ENCODE results near the gene CDK5.
"Not testable (repeated sequence)": the region's sequence is repeated elsewhere in the genome, so short reads cannot be mapped to it uniquely, and the experiment has no call there.

The CDK5 gene

GRCh38 chr7:151045967-151046366 lies 11.7 kb downstream of the CDK5 start:
- DNase-seq: no peak
- Mint-ChIP-seq H3K27me3 (no peaks in the 10 kb centered on the region), H3K27ac (peak overlapping the region; percentile 66), H3K9me3 (no peaks in the 10 kb centered on the region), H3K4me1 (ENCODE audit: low read depth) (no peaks in the 10 kb centered on the region), H3K4me3 (no peak overlapping the region), H3K36me3 (ENCODE audit: low read depth) (peaks cover 41% of the 10 kb centered on the region)

DNA sequence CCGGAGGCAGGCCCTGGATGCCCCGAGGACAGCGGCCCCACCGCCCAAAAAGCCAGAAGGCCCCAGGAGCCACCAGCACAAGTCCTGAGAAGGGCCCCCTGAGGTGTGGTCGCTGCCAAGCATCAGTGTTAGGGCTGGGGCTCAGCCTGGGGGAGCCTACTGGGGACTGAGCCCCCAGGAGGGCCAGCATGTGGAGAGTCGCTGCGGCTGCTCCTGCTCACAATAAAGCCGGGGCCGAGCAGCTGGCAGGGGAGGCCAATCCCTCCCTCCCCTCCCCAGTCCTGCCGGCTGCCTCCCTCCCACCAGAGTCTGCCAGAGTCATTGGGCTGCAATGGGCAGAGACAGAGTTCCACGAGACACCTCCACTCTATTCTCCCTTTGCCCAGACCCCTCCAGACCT lies 12.4 kb downstream of the CDK5 start:
- Mint-ChIP-seq H3K4me1 (ENCODE audit: low read depth) (no peaks in the 10 kb centered on the region), H3K27ac (no peak overlapping the region)

GRCh38 chr7:151043959-151044358 lies 13.7 kb downstream of the CDK5 start:
- Mint-ChIP-seq H3K4me1 (ENCODE audit: low read depth) (peaks cover 13% of the 10 kb centered on the region), H3K27me3 (no peaks in the 10 kb centered on the region), H3K27ac (no peak overlapping the region), H3K4me3 (no peak overlapping the region), H3K36me3 (ENCODE audit: low read depth) (peaks cover 45% of the 10 kb centered on the region), H3K9me3 (no peaks in the 10 kb centered on the region)
- DNase-seq: no peak

More for the DNA sequence above, 12.4 kb downstream of the CDK5 start:
- no peak for DNase-seq
- Mint-ChIP-seq H3K36me3 (ENCODE audit: low read depth) (peaks cover 45% of the 10 kb centered on the region), H3K9me3 (no peaks in the 10 kb centered on the region), H3K4me3 (no peak overlapping the region), H3K27me3 (no peaks in the 10 kb centered on the region)

DNA sequence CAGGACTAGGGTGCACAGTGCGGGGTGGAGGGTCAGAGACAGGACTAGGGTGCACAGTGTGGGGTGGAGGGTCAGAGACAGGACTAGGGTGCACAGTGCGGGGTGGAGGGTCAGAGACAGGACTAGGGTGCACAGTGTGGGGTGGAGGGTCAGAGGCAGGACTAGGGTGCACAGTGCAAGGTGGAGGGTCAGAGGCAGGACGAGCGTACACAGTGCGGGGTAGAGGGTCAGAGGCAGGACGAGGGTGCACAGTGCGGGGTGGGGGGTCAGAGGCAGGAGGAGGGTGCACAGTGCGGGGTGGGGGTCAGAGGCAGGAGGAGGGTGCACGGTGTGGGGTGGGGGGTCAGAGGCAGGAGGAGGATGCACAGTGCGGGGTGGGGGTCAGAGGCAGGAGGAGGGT lies 14.2 kb downstream of the CDK5 start:
- H3K4me3 Mint-ChIP-seq, H3K27me3 Mint-ChIP-seq, H3K27ac Mint-ChIP-seq, DNase-seq, H3K9me3 Mint-ChIP-seq: not testable (repeated sequence)
- peaks cover 46% of the 10 kb centered on the region for H3K36me3 Mint-ChIP-seq (ENCODE audit: low read depth)
- peaks cover 18% of the 10 kb centered on the region for H3K4me1 Mint-ChIP-seq (ENCODE audit: low read depth)

- Mint-ChIP-seq H3K4me3 (no peak overlapping the region), H3K27me3 (no peaks in the 10 kb centered on the region), H3K9me3 (no peaks in the 10 kb centered on the region), H3K27ac (no peak overlapping the region), H3K36me3 (ENCODE audit: low read depth) (peaks cover 58% of the 10 kb centered on the region), H3K4me1 (ENCODE audit: low read depth) (peaks cover 18% of the 10 kb centered on the region)
- DNase-seq: no peak
Observed at GRCh38 chr7:151040616-151041375, 16.9 kb downstream of the CDK5 start.

DNA sequence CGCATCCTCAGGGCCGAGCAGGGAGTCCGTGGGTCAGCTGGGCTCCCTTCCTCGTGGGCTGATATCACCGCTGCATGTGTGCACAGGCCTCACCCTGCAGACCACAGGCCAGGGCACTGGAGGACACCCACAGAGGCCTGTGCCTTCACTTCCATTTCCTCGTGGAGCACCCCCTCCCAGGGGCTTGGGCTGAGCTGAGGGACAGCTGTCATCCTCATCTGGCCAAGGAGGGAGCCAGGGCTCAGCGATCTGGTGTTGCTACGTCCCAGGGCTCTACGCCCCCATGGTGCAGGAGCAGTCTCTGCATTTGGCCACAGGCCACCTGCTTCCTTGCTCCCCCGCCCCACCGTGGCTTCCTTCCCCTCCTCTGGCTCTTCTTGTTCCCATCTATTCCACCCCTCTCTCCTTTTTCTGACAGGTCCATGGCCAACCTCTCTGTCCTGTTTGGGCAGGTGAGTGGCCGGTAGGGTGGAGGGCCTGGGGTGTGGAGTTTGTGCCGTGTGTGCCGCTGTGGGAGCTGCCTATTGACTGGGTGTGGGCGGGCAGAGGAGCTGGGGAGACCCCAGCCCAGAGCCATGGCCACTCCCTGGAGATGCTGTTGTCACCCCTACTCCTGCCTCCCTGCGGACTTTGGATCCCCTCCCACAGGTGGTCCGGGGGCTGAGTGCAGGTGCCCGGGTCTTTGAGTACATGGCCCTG lies 17.7 kb downstream of the CDK5 start:
- Mint-ChIP-seq H3K36me3 (ENCODE audit: low read depth) (peaks cover 60% of the 10 kb centered on the region), H3K9me3 (no peaks in the 10 kb centered on the region), H3K4me3 (no peak overlapping the region), H3K27me3 (no peaks in the 10 kb centered on the region), H3K4me1 (ENCODE audit: low read depth) (peaks cover 18% of the 10 kb centered on the region), H3K27ac (peak overlapping the region; percentile 96)
- no peak for DNase-seq

DNA sequence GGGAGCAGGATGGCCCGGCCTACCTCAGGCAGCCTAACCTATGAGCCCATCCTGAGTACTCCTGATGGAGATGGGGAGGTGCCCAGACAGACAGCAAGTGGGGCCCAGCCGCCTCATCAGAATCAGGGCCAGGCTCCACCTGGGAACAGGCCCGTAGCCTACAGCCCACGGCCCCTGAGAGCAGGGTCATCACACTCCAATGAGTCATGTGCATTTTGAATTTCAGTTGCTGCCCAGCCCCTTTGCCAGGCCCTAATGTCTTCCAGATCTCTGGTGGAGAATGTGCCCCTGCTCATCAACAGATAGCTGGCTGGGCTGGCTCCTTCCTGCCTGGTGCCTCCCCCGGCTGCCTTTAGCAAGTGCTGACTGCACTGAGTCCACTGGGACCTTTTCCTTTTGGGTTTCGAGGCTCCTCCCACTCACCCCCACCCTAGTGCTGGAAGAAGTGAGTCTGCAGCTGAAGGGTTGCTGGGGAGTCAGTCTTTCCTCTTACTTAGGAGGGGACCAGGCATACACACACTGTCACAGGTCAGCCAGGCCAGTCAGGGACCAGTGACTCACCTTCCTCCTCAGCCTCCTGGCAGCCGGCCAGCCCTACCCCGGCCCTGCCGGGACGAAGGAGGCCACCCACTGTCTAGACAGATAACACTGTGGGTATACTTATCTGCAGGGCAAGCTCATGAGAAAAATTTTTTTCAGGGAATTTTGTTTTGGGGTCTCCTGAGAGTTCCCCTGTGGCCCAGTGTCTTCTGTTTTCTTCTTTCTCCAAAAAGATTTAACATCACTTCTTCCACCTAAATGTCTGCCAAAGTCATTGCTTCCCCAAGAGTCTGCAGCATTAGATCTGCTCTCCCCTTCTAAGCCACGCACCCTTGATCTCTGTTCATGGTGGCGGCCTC lies 18.5 kb downstream of the CDK5 start:
- peak overlapping the region; percentile 96 for H3K27ac Mint-ChIP-seq
- H3K4me1 Mint-ChIP-seq (ENCODE audit: low read depth): peaks cover 18% of the 10 kb centered on the region
- no peaks in the 10 kb centered on the region for H3K9me3 Mint-ChIP-seq
- H3K36me3 Mint-ChIP-seq (ENCODE audit: low read depth): peaks cover 60% of the 10 kb centered on the region
- DNase-seq: peak; percentile 82
- H3K4me3 Mint-ChIP-seq: peak overlapping the region; percentile 21
- H3K27me3 Mint-ChIP-seq: no peaks in the 10 kb centered on the region

- peaks cover 18% of the 10 kb centered on the region for H3K4me1 Mint-ChIP-seq (ENCODE audit: low read depth)
- H3K36me3 Mint-ChIP-seq (ENCODE audit: low read depth): peaks cover 65% of the 10 kb centered on the region
- no peak for DNase-seq
- no peak overlapping the region for H3K4me3 Mint-ChIP-seq
- no peak overlapping the region for H3K27ac Mint-ChIP-seq
- no peaks in the 10 kb centered on the region for H3K9me3 Mint-ChIP-seq
- H3K27me3 Mint-ChIP-seq: no peaks in the 10 kb centered on the region
Observed at GRCh38 chr7:151035902-151036301, 21.8 kb downstream of the CDK5 start.

DNA sequence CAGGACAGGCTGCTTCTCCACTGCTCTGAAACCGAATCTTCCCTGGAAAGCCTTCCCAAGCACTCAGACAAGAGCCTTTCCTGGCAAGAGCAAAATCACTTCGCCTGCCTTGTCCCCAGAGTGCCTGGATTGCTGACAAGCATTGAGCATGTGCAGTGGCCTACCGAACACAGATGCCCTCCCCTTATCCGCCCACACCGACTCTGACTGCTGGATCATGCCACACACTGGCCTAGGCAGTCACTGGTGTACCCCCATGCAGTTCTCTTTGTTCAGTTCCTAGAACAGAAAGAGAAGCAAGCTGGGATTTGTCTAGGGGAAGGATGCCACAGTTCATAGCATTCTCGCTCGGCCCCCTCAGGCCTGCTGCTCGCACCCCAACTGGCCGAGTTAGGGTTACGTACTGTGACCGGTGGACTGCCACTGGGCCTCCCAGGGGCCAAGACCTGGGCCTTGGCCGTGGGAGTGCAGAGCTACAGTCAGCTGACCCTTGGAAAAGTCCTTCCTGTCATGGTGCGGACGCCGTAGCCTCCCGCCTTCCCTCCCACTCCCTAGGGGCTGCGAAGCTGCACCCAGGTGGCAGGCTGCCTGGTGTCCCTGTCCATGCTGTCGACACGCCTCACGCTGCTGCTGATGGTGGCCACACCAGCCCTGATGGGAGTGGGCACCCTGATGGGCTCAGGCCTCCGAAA lies 22.5 kb downstream of the CDK5 start:
- peaks cover 64% of the 10 kb centered on the region for H3K36me3 Mint-ChIP-seq (ENCODE audit: low read depth)
- no peak overlapping the region for H3K4me3 Mint-ChIP-seq
- H3K27me3 Mint-ChIP-seq: no peaks in the 10 kb centered on the region
- H3K27ac Mint-ChIP-seq: no peak overlapping the region
- H3K9me3 Mint-ChIP-seq: no peaks in the 10 kb centered on the region
- peaks cover 18% of the 10 kb centered on the region for H3K4me1 Mint-ChIP-seq (ENCODE audit: low read depth)
- DNase-seq: no peak

DNA sequence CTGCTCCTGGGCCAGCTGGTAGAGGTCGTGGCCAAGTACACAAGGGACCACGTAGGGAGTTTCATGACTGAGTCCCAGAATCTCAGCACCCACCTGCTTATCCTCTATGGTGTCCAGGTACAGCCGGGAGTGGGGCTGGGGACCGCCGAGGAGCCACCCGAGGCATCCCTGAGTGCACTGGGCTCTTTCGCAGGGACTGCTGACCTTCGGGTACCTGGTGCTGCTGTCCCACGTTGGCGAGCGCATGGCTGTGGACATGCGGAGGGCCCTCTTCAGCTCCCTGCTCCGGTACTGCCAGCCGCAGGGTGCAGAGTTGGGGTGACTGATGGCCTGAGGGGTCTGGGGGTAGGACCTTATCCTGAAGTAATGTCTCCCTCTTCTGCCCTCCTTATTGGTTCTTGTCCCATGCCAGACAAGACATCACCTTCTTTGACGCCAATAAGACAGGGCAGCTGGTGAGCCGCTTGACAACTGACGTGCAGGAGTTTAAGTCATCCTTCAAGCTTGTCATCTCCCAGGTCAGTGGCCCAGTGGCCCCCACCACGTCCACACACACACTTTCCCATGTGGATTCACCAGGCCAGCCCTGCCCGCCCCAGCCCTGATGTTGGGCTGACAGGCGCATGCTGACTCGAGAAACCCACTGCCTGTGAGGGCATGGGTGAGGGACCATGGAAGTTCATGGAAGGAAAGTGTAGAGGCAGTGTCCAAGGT lies 23.2 kb downstream of the CDK5 start:
- DNase-seq: no peak
- Mint-ChIP-seq H3K27me3 (no peaks in the 10 kb centered on the region), H3K36me3 (ENCODE audit: low read depth) (peaks cover 68% of the 10 kb centered on the region), H3K4me3 (no peak overlapping the region), H3K4me1 (ENCODE audit: low read depth) (peaks cover 15% of the 10 kb centered on the region), H3K27ac (no peak overlapping the region), H3K9me3 (no peaks in the 10 kb centered on the region)

GRCh38 chr7:151033864-151034249 lies 23.8 kb downstream of the CDK5 start:
- H3K9me3 Mint-ChIP-seq: no peaks in the 10 kb centered on the region
- DNase-seq: no peak
- H3K27me3 Mint-ChIP-seq: no peaks in the 10 kb centered on the region
- H3K4me1 Mint-ChIP-seq (ENCODE audit: low read depth): peaks cover 13% of the 10 kb centered on the region
- H3K27ac Mint-ChIP-seq: no peak overlapping the region
- H3K4me3 Mint-ChIP-seq: no peak overlapping the region
- peaks cover 71% of the 10 kb centered on the region for H3K36me3 Mint-ChIP-seq (ENCODE audit: low read depth)

DNA sequence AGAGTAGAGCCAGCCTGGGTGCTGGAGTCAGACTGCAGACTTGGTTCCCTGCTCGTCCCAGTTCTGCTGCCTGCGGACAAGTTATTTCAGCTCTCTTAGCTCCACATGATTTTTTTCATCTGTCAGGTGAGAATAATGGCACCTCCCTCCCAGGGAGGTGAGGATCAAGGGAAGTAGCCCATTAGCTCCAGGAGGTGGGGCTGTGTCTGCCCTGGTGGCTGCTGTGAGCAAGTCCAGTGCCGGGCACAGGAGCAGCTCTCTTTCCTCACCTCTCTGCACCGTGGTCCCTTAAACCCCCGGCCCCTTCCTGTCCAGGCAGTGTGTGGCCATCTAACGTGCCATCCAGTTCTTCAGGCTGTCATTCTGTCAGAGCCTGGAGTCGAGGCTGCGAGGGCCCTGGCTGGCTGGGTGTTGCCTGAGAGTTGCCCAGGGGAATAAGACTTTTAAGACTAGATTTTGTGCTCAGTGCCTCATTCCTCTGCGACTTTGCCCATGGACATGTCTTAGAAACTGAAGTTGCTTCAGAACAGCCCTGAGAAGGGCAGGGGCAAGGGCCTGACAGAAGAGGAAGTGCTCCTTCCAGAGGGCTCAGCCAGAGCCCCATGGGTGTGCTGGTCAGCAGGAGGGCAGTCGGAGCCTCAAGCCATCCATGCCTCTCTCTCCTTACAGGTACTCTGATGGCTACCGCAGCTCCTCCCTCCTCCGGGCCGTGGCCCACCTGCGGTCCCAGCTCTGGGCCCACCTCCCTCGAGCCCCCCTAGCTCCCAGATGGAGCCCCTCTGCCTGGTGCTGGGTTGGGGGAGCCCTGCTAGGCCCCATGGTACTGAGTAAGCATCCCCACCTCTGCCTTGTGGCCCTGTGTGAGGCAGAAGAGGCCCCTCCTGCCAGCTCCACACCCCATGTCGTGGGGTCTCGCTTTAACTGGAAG lies 24.5 kb downstream of the CDK5 start:
- peaks cover 76% of the 10 kb centered on the region for H3K36me3 Mint-ChIP-seq (ENCODE audit: low read depth)
- peaks cover 11% of the 10 kb centered on the region for H3K4me1 Mint-ChIP-seq (ENCODE audit: low read depth)
- no peak for DNase-seq
- H3K4me3 Mint-ChIP-seq: no peak overlapping the region
- no peak overlapping the region for H3K27ac Mint-ChIP-seq
- H3K9me3 Mint-ChIP-seq: no peaks in the 10 kb centered on the region
- no peaks in the 10 kb centered on the region for H3K27me3 Mint-ChIP-seq

DNA sequence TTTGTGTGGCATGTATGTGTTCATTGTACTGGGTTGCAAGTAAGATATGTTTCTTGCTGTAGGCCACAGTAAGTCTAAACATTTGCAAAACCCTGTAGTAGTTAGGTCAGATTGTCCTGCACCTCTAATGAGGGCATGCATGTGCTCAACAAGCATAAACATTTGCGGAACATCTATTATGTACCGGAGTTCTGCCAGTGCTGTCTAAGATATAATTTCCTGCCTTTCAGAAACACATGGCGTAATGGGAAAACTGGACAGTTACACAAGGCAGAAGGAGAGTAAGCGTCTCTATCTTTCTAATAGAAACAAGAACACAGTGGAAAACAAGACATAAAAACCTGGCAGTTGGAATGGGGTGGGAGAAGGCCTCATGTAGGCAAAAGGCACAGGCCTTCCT lies 26.7 kb downstream of the CDK5 start:
- Mint-ChIP-seq H3K27ac (no peak overlapping the region), H3K4me3 (no peak overlapping the region), H3K4me1 (ENCODE audit: low read depth) (peaks cover 19% of the 10 kb centered on the region), H3K36me3 (ENCODE audit: low read depth) (peaks cover 60% of the 10 kb centered on the region), H3K27me3 (no peaks in the 10 kb centered on the region), H3K9me3 (no peaks in the 10 kb centered on the region)
- DNase-seq: no peak

Measured in activated T-cell treated with anti-CD3 and anti-CD28 coated beads, Interleukin-2, amount 50 U/mL, for 24 hours (primary cell).